GM12878 (cell line): ENCODE data around the gene CCR5. TPM values are rescaled to one million over a fixed set of nuclear protein-coding genes. Genes with fewer than 3 reads are reported as not detected.

ENCODE experiments used
- ATAC-seq: fragments of 200-7000 bp; cut with Tn5 transposase; 3 replicates; pipeline ENCODE4 v1.9.1; 2020; ENCODE audit warnings: mild to moderate bottlenecking, moderate library complexity
- BruUV-seq: library from RNA; stranded (reverse); fragments of 400-500 nt; replicated peaks from 2 replicates; lab custom pipeline; 2021; lab: Mats Ljungman, UMichigan
- CTCF ChIA-PET: fragments of 300-600 bp; sonication (Branson Sonifier 250); formaldehyde crosslinking; extraction: SDS; loops from one replicate; lab custom pipeline; 2021; ENCODE audit warnings: inconsistent platforms; lab: Yijun Ruan, JAX
- POLR2A ChIA-PET: fragments of 350-600 bp; formaldehyde crosslinking; extraction: SDS; loops from one replicate; lab custom pipeline; 2021; ENCODE audit warnings: inconsistent platforms; lab: Charles Lee
- RAD21 ChIA-PET: fragments of 300-600 bp; sonication (Branson Sonifier 250); formaldehyde crosslinking; loops from one replicate; lab custom pipeline; 2023; ENCODE audit warnings: antibody characterized with exemption; ENCODE audit not compliant: unreplicated experiment; lab: Charles Lee
- SMC1A ChIA-PET: fragments of 300-600 bp; sonication (Branson Sonifier 250); formaldehyde crosslinking; loops from one replicate; lab custom pipeline; 2023; ENCODE audit not compliant: unreplicated experiment, uncharacterized antibody; lab: Charles Lee
- DNase-seq: peaks from one replicate; pipeline ENCODE4 v3.0.0-alpha.2; 2011; ENCODE audit warnings: low read depth, low spot score
- FAIRE-seq: peaks from 3 replicates; lab custom pipeline; 2011; peaks lifted over from hg19 to GRCh38; lab: Jason Lieb, UNC
- H2AFZ ChIP-seq: 2 replicates; pipeline ENCODE4 v1.6.0; 2011; ENCODE audit warnings: low read depth, low read length, control low read depth; ENCODE audit not compliant: control insufficient read depth
- H3K27ac ChIP-seq: 2 replicates; pipeline ENCODE4 v1.5.1; 2011; ENCODE audit warnings: control low read depth; ENCODE audit not compliant: control insufficient read depth, insufficient read depth
- H3K27me3 ChIP-seq, 2 experiments: replicated peaks in 1 of 2; 2 replicates each; pipeline versions ENCODE4 v1.6.0 to v1.6.1; 2011; ENCODE audit warnings: low read length in 1 of 2; ENCODE audit not compliant: control insufficient read depth in 2 of 2, insufficient read depth in 2 of 2
- H3K36me3 ChIP-seq, 2 experiments: 2 replicates each; pipeline ENCODE4 v1.5.1; 2011; ENCODE audit warnings: low read length in 1 of 2; ENCODE audit not compliant: control insufficient read depth in 2 of 2, insufficient read depth in 2 of 2
- H3K4me1 ChIP-seq: 2 replicates; pipeline ENCODE4 v1.6.1; 2011; ENCODE audit warnings: mild to moderate bottlenecking, low read length, moderate library complexity, mixed read lengths; ENCODE audit not compliant: control insufficient read depth, insufficient read depth
- H3K4me2 ChIP-seq: 2 replicates; pipeline ENCODE4 v1.6.0; 2011; ENCODE audit warnings: control low read depth; ENCODE audit not compliant: control insufficient read depth, insufficient read depth
- H3K4me3 ChIP-seq: fragments of 200-600 bp; sonication (generic); 2 replicates; pipeline ENCODE4 v1.5.1; 2016
- H3K79me2 ChIP-seq: 2 replicates; pipeline ENCODE4 v1.6.0; 2011; ENCODE audit warnings: low read length; ENCODE audit not compliant: control insufficient read depth, insufficient read depth
- H3K9ac ChIP-seq: 2 replicates; pipeline ENCODE4 v1.8.0; 2011; ENCODE audit warnings: low read length, control low read depth, mixed read lengths; ENCODE audit not compliant: control insufficient read depth, insufficient read depth
- H3K9me3 ChIP-seq: replicated peaks from 3 replicates; pipeline ENCODE4 v1.5.1; 2011; ENCODE audit warnings: mild to moderate bottlenecking, low read length; ENCODE audit not compliant: control insufficient read depth, insufficient read depth
- H4K20me1 ChIP-seq: 2 replicates; pipeline ENCODE4 v1.6.0; 2011; ENCODE audit not compliant: control insufficient read depth, insufficient read depth
- BCL3 ChIP-seq: IDR thresholded peaks from 2 replicates; pipeline ENCODE4 v1.6.1; 2011; ENCODE audit warnings: borderline replicate concordance, low read depth, mild to moderate bottlenecking, moderate library complexity, low read length; ENCODE audit not compliant: insufficient read depth, poor library complexity, severe bottlenecking
- CBX5 ChIP-seq: sonication (generic); IDR thresholded peaks from 2 replicates; pipeline ENCODE4 v1.6.1; 2016; ENCODE audit warnings: low read depth, moderate library complexity, mild to moderate bottlenecking, inconsistent platforms
- MAX ChIP-seq: IDR thresholded peaks from 2 replicates; pipeline ENCODE4 v1.6.1; 2012; ENCODE audit warnings: low read depth, low read length, improper control_type of control experiment
- PAX8 ChIP-seq: fragments of 450-650 bp; IDR thresholded peaks from 2 replicates; pipeline ENCODE4 v1.6.1; 2017; ENCODE audit warnings: mild to moderate bottlenecking, moderate library complexity
- PKNOX1 ChIP-seq: fragments of 450-650 bp; IDR thresholded peaks from 2 replicates; pipeline ENCODE4 v1.6.1; 2016; ENCODE audit warnings: mild to moderate bottlenecking
- SMC3 ChIP-seq: IDR thresholded peaks from 2 replicates; pipeline ENCODE4 v1.6.1; 2011; ENCODE audit warnings: low read length, improper control_type of control experiment, borderline replicate concordance
- SRF ChIP-seq, 2 experiments: IDR thresholded peaks; 2 replicates each; pipeline ENCODE4 v1.6.1; 2011; ENCODE audit warnings: low read depth in 2 of 2, low read length in 2 of 2, mild to moderate bottlenecking in 1 of 2, moderate library complexity in 1 of 2
- TCF7 ChIP-seq: IDR thresholded peaks from 2 replicates; pipeline ENCODE4 v1.6.1; 2014; ENCODE audit warnings: antibody characterized with exemption, borderline replicate concordance
- WGBS: methylation state at CpG from one replicate; pipeline ENCODE4 v1.1.6; 2016; ENCODE audit warnings: low lambda C conversion rate; ENCODE audit not compliant: insufficient replicate concordance, insufficient coverage; ENCODE audit errors: missing lambda C conversion rate; 5-methylcytosine and 5-hydroxymethylcytosine counted together
- in situ Hi-C: fragments of 300-500 bp; cut with MboI; formaldehyde crosslinking; loops from 9 replicates; pipeline ENCODE4 v1.14.3; 2018; ENCODE audit warnings: mixed read lengths
- intact Hi-C: fragments of 100-400 bp; cut with micrococcal nuclease; formaldehyde crosslinking; loops from one replicate; pipeline ENCODE4 v1.14.2; 2022; ENCODE audit not compliant: unreplicated experiment
- polyA plus RNA-seq, 11 experiments: library from polyadenylated mRNA; depleted of rRNA in 4 of 11; unstranded in 6 of 11; stranded (reverse) in 5 of 11; fragments of >200 nt; fragmentation: Nextera tagmentation in 4 of 11; fragmentation: Illumina TruSeq in 1 of 11; extraction: Ambion mirVana in 4 of 11; extraction: Trizol in 1 of 11; gene quantifications; 1 replicate in 1 of 11; 2 replicates in 10 of 11; pipeline versions ENCODE4 v1.2.1 to v1.2.3, GENCODE V29; 2011 to 2016; ENCODE audit warnings: inconsistent platforms in 2 of 11, missing spikeins in 2 of 11, low read depth in 1 of 11
- total RNA-seq, 4 experiments: library from RNA; depleted of rRNA in 3 of 4; stranded (reverse); fragments of >200 nt in 3 of 4; fragmentation: Illumina TruSeq in 1 of 4; extraction: Trizol in 1 of 4; gene quantifications; 2 replicates each; pipeline versions ENCODE4 v1.2.1 to v1.2.3, GENCODE V29; 2013 to 2021

The CCR5 gene
- total and polyA plus RNA-seq, 10 of the 15 experiments (the other 5 are each of a cell fraction or from before 2014, with no cell fraction given): 0.17 to 1.6 (median 0.82) TPM; not detected in 1

- Histone ChIP-seq H2AFZ (no peak overlapping the region), H3K27me3 (no peaks in the 10 kb centered on the region), H3K4me2 (no peak overlapping the region), H3K4me1 (no peaks in the 10 kb centered on the region), H3K79me2 (no peaks in the 10 kb centered on the region), H3K9ac (no peak overlapping the region), H4K20me1 (no peaks in the 10 kb centered on the region), H3K4me3 (no peak overlapping the region), H3K9me3 (peaks cover 17% of the 10 kb centered on the region), H3K36me3 (no peaks in the 10 kb centered on the region), H3K27ac (no peak overlapping the region)
- TF ChIP-seq TCF7 (no peak), BCL3 (no peak), SRF (IDR thresholded peaks at IDR 0.05; ENCODE audit: low read depth in 2 of 2, low read length in 2 of 2) (no peak), PAX8 (no peak), MAX (no peak)
- in situ Hi-C loops: no loop called here
- POLR2A ChIA-PET: no interaction called here
- BruUV-seq: no TSS peak
- ATAC-seq (no peak), FAIRE-seq (no peak), DNase-seq (no peak)
- SMC1A ChIA-PET: no interaction called here
- RAD21 ChIA-PET: no interaction called here
- intact Hi-C loops: no loop called here
- CTCF ChIA-PET: no interaction called here
Observed at GRCh38 chr3:46337911-46338310, 32.8 kb upstream of the CCR5 start.

GRCh38 chr3:46338840-46339239, 31.9 kb upstream of the CCR5 start:
- POLR2A ChIA-PET: no interaction called here
- intact Hi-C loops (no loop called here), in situ Hi-C loops (no loop called here)
- no peak overlapping the region for H3K27ac ChIP-seq
- FAIRE-seq: no peak
- ATAC-seq: no peak
- no peak overlapping the region for H3K4me2 ChIP-seq
- H3K4me1 ChIP-seq: no peaks in the 10 kb centered on the region
- RAD21 ChIA-PET: no interaction called here
- H3K27me3 ChIP-seq: no peaks in the 10 kb centered on the region
- H3K79me2 ChIP-seq: no peaks in the 10 kb centered on the region
- peaks cover 17% of the 10 kb centered on the region for H3K9me3 ChIP-seq
- H4K20me1 ChIP-seq: no peaks in the 10 kb centered on the region
- no peak overlapping the region for H3K9ac ChIP-seq
- BruUV-seq: no TSS peak
- no peaks in the 10 kb centered on the region for H3K36me3 ChIP-seq
- SMC1A ChIA-PET: no interaction called here
- CTCF ChIA-PET: no interaction called here
- no peak overlapping the region for H3K4me3 ChIP-seq
- no peak for TF ChIP-seq SMC3
- TF ChIP-seq CBX5: peak; percentile 65; the same call in 1 of the 2 replicates
- TF ChIP-seq PKNOX1: no peak
- WGBS: 93% methylated on average over 1 of the region's 1 CpG
- no peak for DNase-seq
- H2AFZ ChIP-seq: no peak overlapping the region
